ENCODE results near the gene PRAC2. TPM values are rescaled to one million over a fixed set of nuclear protein-coding genes. Genes with fewer than 3 reads are reported as not detected.

The PRAC2 gene
- total and polyA plus RNA-seq, 4 donors, result not detected

- 7% methylated on average over 20 of the region's 20 CpGs for WGBS (ENCODE audit: insufficient coverage)
- H3K4me3 ChIP-seq (ENCODE audit: low read depth, low read length), result no peak overlapping the region
- H3K36me3 ChIP-seq (ENCODE audit: control insufficient read depth, insufficient read depth, low read length), result no peaks in the 10 kb centered on the region
- H3K9me3 ChIP-seq (ENCODE audit: control insufficient read depth, insufficient read depth, low read length), result no peaks in the 10 kb centered on the region
- peaks cover 45% of the 10 kb centered on the region for H3K4me1 ChIP-seq (ENCODE audit: control insufficient read depth, insufficient read depth, low read length)
- H3K27ac ChIP-seq (ENCODE audit: low read depth, low read length), result no peak overlapping the region
- H3K27me3 ChIP-seq (ENCODE audit: control insufficient read depth, insufficient read depth, low read length), result peaks cover 100% of the 10 kb centered on the region
- DNase-seq (ENCODE audit: low read depth in 4 of 6, low spot score in 6 of 6), result no peak
Measured at GRCh38 chr17:48726916-48727286, 3.9 kb downstream of the PRAC2 start.

GRCh38 chr17:48727415-48728175 lies 4.6 kb downstream of the PRAC2 start:
- Histone ChIP-seq H3K4me1 (ENCODE audit: control insufficient read depth, insufficient read depth, low read length) (peaks cover 43% of the 10 kb centered on the region), H3K27ac (ENCODE audit: low read depth, low read length) (no peak overlapping the region), H3K4me3 (ENCODE audit: low read depth, low read length) (no peak overlapping the region), H3K27me3 (ENCODE audit: control insufficient read depth, insufficient read depth, low read length) (peaks cover 100% of the 10 kb centered on the region), H3K36me3 (ENCODE audit: control insufficient read depth, insufficient read depth, low read length) (no peaks in the 10 kb centered on the region), H3K9me3 (ENCODE audit: control insufficient read depth, insufficient read depth, low read length) (no peaks in the 10 kb centered on the region)
- no peak for DNase-seq (ENCODE audit: low read depth in 4 of 6, low spot score in 6 of 6)
- 27% methylated on average over 6 of the region's 9 CpGs for WGBS (ENCODE audit: insufficient coverage)

GRCh38 chr17:48728232-48729231 lies 5.5 kb downstream of the PRAC2 start, which contains the start of gene HOXB13:
Gene HOXB13 (minus strand): TSS chr17:48728750. CDS start chr17:48728593, 157 bp downstream.
- H3K27me3 ChIP-seq (ENCODE audit: control insufficient read depth, insufficient read depth, low read length), result peaks cover 100% of the 10 kb centered on the region
- DNase-seq (ENCODE audit: low read depth in 4 of 6, low spot score in 6 of 6), result peak in 2 of 6 donors; percentile 78 to 80
- H3K27ac ChIP-seq (ENCODE audit: low read depth, low read length), result no peak within 1 kb of the TSS
- H3K36me3 ChIP-seq (ENCODE audit: control insufficient read depth, insufficient read depth, low read length), result no peaks in the 10 kb centered on the region
- 1% methylated on average over 44 of the region's 55 CpGs for WGBS (ENCODE audit: insufficient coverage)
- peak within 1 kb of the TSS; percentile 7 for H3K4me3 ChIP-seq (ENCODE audit: low read depth, low read length)
- peaks cover 40% of the 10 kb centered on the region for H3K4me1 ChIP-seq (ENCODE audit: control insufficient read depth, insufficient read depth, low read length)
- no peaks in the 10 kb centered on the region for H3K9me3 ChIP-seq (ENCODE audit: control insufficient read depth, insufficient read depth, low read length)

GRCh38 chr17:48729335-48730239 lies 6.6 kb downstream of the PRAC2 start:
- no peak overlapping the region for H3K27ac ChIP-seq (ENCODE audit: low read depth, low read length)
- DNase-seq (ENCODE audit: low read depth in 4 of 6, low spot score in 6 of 6), result no peak

DNA sequence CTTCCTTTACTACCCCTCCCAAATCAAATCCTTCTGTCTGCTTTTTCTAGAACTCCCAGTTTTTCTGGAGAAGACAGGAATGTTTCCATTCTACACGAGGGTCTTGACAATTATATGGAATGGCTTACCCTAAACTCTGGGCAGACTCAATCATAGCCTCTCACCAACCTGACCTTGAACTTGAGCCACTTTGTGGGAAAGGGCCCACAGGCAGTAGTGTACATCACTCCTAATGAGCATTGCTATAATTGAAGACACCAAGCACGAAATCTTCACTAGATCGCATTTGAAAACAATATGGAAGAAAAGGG lies 7.2 kb downstream of the PRAC2 start:
- no peaks in the 10 kb centered on the region for H3K9me3 ChIP-seq (ENCODE audit: control insufficient read depth, insufficient read depth, low read length)
- WGBS (ENCODE audit: insufficient coverage), result 0% methylated on average over 1 of the region's 3 CpGs
- H3K27ac ChIP-seq (ENCODE audit: low read depth, low read length), result no peak overlapping the region
- no peaks in the 10 kb centered on the region for H3K36me3 ChIP-seq (ENCODE audit: control insufficient read depth, insufficient read depth, low read length)
- H3K4me1 ChIP-seq (ENCODE audit: control insufficient read depth, insufficient read depth, low read length), result peaks cover 27% of the 10 kb centered on the region
- DNase-seq (ENCODE audit: low read depth in 4 of 6, low spot score in 6 of 6), result no peak
- H3K27me3 ChIP-seq (ENCODE audit: control insufficient read depth, insufficient read depth, low read length), result peaks cover 100% of the 10 kb centered on the region
- no peak overlapping the region for H3K4me3 ChIP-seq (ENCODE audit: low read depth, low read length)

More at GRCh38 chr17:48729335-48730239, 6.6 kb downstream of the PRAC2 start:
- H3K27me3 ChIP-seq (ENCODE audit: control insufficient read depth, insufficient read depth, low read length), result peaks cover 100% of the 10 kb centered on the region
- no peaks in the 10 kb centered on the region for H3K9me3 ChIP-seq (ENCODE audit: control insufficient read depth, insufficient read depth, low read length)
- no peaks in the 10 kb centered on the region for H3K36me3 ChIP-seq (ENCODE audit: control insufficient read depth, insufficient read depth, low read length)
- no peak overlapping the region for H3K4me3 ChIP-seq (ENCODE audit: low read depth, low read length)
- peaks cover 33% of the 10 kb centered on the region for H3K4me1 ChIP-seq (ENCODE audit: control insufficient read depth, insufficient read depth, low read length)
- 0% methylated on average over 16 of the region's 19 CpGs for WGBS (ENCODE audit: insufficient coverage)

DNA sequence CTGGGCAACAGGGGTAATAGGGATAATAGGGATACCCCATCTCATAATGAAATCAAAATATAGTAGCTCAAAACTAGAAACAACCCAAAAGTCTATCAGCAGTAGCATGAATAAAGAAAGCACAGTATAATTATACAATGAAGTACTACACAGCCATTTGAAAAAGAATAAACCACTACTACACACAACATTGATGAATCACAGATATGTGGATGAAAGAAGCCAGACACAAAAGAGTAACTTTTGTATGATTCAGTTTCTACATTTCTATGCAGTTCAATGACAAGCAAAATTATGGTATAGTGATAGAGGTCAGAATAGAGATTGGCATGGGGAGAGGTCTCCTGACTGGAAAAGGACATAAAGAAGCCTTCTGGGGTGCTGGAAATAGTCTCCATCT lies 8.4 kb downstream of the PRAC2 start:
- Histone ChIP-seq H3K4me3 (ENCODE audit: low read depth, low read length) (no peak overlapping the region), H3K27ac (ENCODE audit: low read depth, low read length) (no peak overlapping the region), H3K27me3 (ENCODE audit: control insufficient read depth, insufficient read depth, low read length) (peaks cover 100% of the 10 kb centered on the region), H3K4me1 (ENCODE audit: control insufficient read depth, insufficient read depth, low read length) (peaks cover 22% of the 10 kb centered on the region), H3K9me3 (ENCODE audit: control insufficient read depth, insufficient read depth, low read length) (no peaks in the 10 kb centered on the region), H3K36me3 (ENCODE audit: control insufficient read depth, insufficient read depth, low read length) (no peaks in the 10 kb centered on the region)
- DNase-seq (ENCODE audit: low read depth in 4 of 6, low spot score in 6 of 6), result no peak

DNA sequence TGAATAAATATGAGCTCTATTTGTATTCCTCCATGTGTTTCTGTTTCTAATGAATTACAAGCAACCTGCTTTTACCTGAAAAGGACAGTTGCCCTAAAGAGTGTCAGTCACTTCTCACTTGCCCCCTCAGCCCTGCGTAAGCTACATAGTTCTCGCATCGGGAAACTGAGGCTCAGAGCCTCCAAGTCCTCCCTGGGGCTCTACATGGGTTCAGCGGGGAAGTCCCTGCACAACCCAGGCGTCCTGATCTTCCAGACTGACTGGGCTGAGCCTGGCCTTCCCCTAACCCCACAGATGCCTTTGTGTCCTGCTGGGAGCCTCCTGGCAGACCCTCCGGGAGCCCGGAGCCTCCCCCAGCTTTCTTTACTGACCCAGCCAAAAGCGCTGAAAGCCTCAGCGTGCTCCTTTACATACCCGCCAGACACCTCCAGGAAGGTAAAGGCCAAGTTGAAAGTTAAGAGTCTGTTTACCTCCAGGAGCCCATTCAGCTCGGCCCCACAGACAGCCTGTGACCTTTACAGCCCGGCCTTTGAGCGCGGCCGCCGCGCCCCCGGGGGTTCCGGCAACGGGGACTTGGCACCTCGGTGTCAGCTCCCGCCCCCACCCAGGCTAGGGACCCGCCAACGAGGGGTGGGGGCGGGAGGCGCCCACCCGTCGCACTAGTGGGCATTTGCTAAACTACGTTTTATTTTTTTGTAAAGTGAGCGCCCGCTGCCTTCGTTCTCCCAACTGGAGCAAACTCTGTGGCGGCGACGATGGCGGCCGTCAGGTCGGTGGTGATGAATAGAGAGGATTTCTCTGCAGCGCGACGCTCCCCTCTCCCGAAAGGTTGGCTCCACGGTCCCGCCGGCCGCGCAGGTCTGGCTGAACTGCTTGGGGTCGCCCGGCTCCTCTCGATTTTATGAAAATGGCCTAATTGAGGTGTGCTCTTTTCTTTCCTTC lies 10.0 kb downstream of the PRAC2 start:
- Histone ChIP-seq H3K4me1 (ENCODE audit: control insufficient read depth, insufficient read depth, low read length) (peaks cover 21% of the 10 kb centered on the region), H3K27me3 (ENCODE audit: control insufficient read depth, insufficient read depth, low read length) (peaks cover 100% of the 10 kb centered on the region), H3K9me3 (ENCODE audit: control insufficient read depth, insufficient read depth, low read length) (no peaks in the 10 kb centered on the region), H3K27ac (ENCODE audit: low read depth, low read length) (no peak overlapping the region), H3K4me3 (ENCODE audit: low read depth, low read length) (no peak overlapping the region), H3K36me3 (ENCODE audit: control insufficient read depth, insufficient read depth, low read length) (no peaks in the 10 kb centered on the region)
- DNase-seq (ENCODE audit: low read depth in 4 of 6, low spot score in 6 of 6), result no peak
- WGBS (ENCODE audit: insufficient coverage), result 2% methylated on average over 35 of the region's 50 CpGs

DNA sequence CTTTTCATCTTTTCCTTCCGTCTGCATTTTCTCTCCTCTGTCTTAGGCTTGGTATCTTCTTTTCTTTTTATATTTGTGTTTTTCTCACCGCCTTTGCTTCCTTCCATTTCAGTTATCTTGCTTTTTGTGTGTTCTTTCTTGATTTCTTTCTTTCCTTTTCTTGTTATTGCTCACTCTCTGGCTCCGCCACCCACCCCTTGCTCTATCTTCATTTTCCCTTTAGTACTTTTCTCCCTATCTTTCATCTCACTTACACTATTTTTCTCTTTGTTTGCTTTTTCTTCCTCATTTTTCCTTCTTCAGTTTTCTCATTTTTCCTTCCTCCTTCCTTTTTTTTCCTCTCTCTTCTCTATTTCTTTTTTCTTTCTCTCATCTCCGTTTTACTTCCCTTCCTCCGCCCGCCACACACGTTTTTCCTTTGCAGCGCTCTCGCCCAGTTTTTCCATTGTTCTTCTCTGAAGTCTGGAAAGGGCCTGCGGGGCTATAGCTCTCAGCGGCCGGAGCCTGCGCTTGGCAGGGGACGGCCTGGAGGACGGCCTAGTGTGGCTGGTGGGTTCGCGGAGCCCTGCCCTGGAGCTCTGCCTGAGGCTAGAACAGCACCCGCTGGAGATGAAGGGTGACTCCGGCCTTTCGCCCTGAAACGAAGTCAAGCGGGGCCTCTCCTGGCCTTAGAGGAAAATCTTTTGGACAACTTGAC lies 10.8 kb downstream of the PRAC2 start:
- no peak overlapping the region for H3K27ac ChIP-seq (ENCODE audit: low read depth, low read length)
- 5% methylated on average over 17 of the region's 22 CpGs for WGBS (ENCODE audit: insufficient coverage)
- DNase-seq (ENCODE audit: low read depth in 4 of 6, low spot score in 6 of 6), result no peak
- peaks cover 100% of the 10 kb centered on the region for H3K27me3 ChIP-seq (ENCODE audit: control insufficient read depth, insufficient read depth, low read length)
- H3K4me3 ChIP-seq (ENCODE audit: low read depth, low read length), result no peak overlapping the region
- H3K4me1 ChIP-seq (ENCODE audit: control insufficient read depth, insufficient read depth, low read length), result peaks cover 13% of the 10 kb centered on the region
- no peaks in the 10 kb centered on the region for H3K36me3 ChIP-seq (ENCODE audit: control insufficient read depth, insufficient read depth, low read length)
- H3K9me3 ChIP-seq (ENCODE audit: control insufficient read depth, insufficient read depth, low read length), result no peaks in the 10 kb centered on the region
